ENCODE results near the gene OR51E1. TPM values are rescaled to one million over a fixed set of nuclear protein-coding genes. Genes with fewer than 3 reads are reported as not detected.

The OR51E1 gene
- total RNA-seq, 1 donor from 2014 or later, result not detected

DNA sequence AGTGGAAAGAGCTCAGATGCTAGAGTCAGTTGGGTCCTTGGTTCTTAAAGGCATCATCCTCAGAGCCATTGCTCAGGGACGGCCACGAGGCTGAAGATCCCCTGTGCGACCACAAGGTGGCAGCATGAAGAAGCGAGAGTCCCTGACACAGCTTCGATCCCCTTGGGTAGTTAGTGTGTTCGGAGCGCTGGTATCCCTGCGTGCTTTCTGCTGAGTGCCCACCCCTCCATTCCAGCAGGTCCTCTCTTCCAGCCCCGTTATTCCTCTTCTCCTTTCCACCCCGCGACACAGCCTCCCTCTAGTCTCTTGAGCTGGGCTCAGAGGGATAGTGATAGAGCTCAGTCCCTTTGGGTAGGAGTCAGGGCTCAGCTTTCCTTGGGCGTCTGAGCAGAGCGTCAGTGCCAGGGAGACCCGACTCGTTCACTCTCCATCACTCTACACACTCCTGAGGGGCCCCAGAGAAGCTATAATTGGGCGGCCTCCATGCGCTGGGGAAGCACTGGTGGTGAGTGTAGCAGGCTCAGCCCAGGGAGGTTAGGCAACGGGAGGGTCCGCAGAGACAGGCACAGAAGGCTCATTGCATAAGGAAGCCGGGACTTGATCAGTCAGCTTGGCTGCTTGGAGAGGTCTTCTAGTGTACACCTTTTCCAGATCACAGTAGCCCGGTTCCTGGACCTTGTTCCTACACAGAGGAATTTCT is 6.7 kb upstream of the OR51E1 start, which contains the start of gene OR51D1:
Gene OR51D1, plus strand, starts transcription at position 516 of the 700 bp plus-strand sequence. CDS start 2,314 bp downstream, outside the sequence.
- TF ChIP-seq EZH2 (IDR thresholded peaks at IDR 0.05; ENCODE audit: insufficient read depth, low read length) (no peak), CTCF (IDR thresholded peaks at IDR 0.05; ENCODE audit: insufficient read depth, low read depth, low read length) (peak; percentile 81)
- Histone ChIP-seq H3K4me1 (ENCODE audit: insufficient read depth, low read length) (no peaks in the 10 kb centered on the region), H3K9ac (ENCODE audit: low read length) (no peak within 1 kb of the TSS), H3K4me2 (ENCODE audit: low read length) (peak within 1 kb of the TSS; percentile 66), H2AFZ (ENCODE audit: low read depth, low read length) (peak within 1 kb of the TSS; percentile 55), H3K36me3 (ENCODE audit: insufficient read depth, low read length) (no peaks in the 10 kb centered on the region), H3K27ac (ENCODE audit: low read depth, low read length) (no peak within 1 kb of the TSS), H3K9me3 (ENCODE audit: insufficient read depth, low read depth, low read length) (no peaks in the 10 kb centered on the region), H4K20me1 (ENCODE audit: insufficient read depth, low read length) (no peaks in the 10 kb centered on the region), H3K4me3 (ENCODE audit: insufficient read depth, low read depth, low read length) (no peak within 1 kb of the TSS), H3K27me3 (ENCODE audit: insufficient read depth, low read length) (peaks cover 3% of the 10 kb centered on the region), H3K79me2 (ENCODE audit: insufficient read depth, low read length) (no peaks in the 10 kb centered on the region)
- Mint-ChIP-seq H3K27ac (ENCODE audit: unreplicated experiment) (no peak within 1 kb of the TSS), H3K9me3 (ENCODE audit: unreplicated experiment) (no peaks in the 10 kb centered on the region), H3K27me3 (ENCODE audit: low read depth, unreplicated experiment) (no peaks in the 10 kb centered on the region), H3K4me3 (ENCODE audit: unreplicated experiment) (no peak within 1 kb of the TSS), H3K4me1 (ENCODE audit: low read depth, unreplicated experiment) (peaks cover 8% of the 10 kb centered on the region), H3K36me3 (ENCODE audit: low read depth, unreplicated experiment) (no peaks in the 10 kb centered on the region)
- DNase-seq (ENCODE audit: low read depth), result peak; percentile 14
- no peak for FAIRE-seq

GRCh38 chr11:4637662-4638047 is 6.1 kb upstream of the OR51E1 start:
- Histone ChIP-seq H3K27me3 (ENCODE audit: insufficient read depth, low read length) (peaks cover 3% of the 10 kb centered on the region), H3K4me3 (ENCODE audit: insufficient read depth, low read depth, low read length) (no peak overlapping the region), H4K20me1 (ENCODE audit: insufficient read depth, low read length) (no peaks in the 10 kb centered on the region), H3K9ac (ENCODE audit: low read length) (no peak overlapping the region), H3K9me3 (ENCODE audit: insufficient read depth, low read depth, low read length) (no peaks in the 10 kb centered on the region), H3K79me2 (ENCODE audit: insufficient read depth, low read length) (no peaks in the 10 kb centered on the region), H3K4me1 (ENCODE audit: insufficient read depth, low read length) (no peaks in the 10 kb centered on the region), H3K4me2 (ENCODE audit: low read length) (no peak overlapping the region), H3K27ac (ENCODE audit: low read depth, low read length) (no peak overlapping the region), H3K36me3 (ENCODE audit: insufficient read depth, low read length) (no peaks in the 10 kb centered on the region), H2AFZ (ENCODE audit: low read depth, low read length) (no peak overlapping the region)
- peaks cover 8% of the 10 kb centered on the region for H3K4me1 Mint-ChIP-seq (ENCODE audit: low read depth, unreplicated experiment)
- no peaks in the 10 kb centered on the region for H3K27me3 Mint-ChIP-seq (ENCODE audit: low read depth, unreplicated experiment)
- no peak overlapping the region for H3K4me3 Mint-ChIP-seq (ENCODE audit: unreplicated experiment)
- no peak overlapping the region for H3K27ac Mint-ChIP-seq (ENCODE audit: unreplicated experiment)
- no peaks in the 10 kb centered on the region for H3K36me3 Mint-ChIP-seq (ENCODE audit: low read depth, unreplicated experiment)
- no peak for DNase-seq (ENCODE audit: low read depth)
- no peak for TF ChIP-seq CTCF (IDR thresholded peaks at IDR 0.05; ENCODE audit: insufficient read depth, low read depth, low read length)
- TF ChIP-seq EZH2 (IDR thresholded peaks at IDR 0.05; ENCODE audit: insufficient read depth, low read length), result no peak
- no peaks in the 10 kb centered on the region for H3K9me3 Mint-ChIP-seq (ENCODE audit: unreplicated experiment)
- FAIRE-seq, result no peak

- no peak for DNase-seq (ENCODE audit: low read depth)
- Mint-ChIP-seq H3K4me3 (ENCODE audit: unreplicated experiment) (no peak overlapping the region), H3K27ac (ENCODE audit: unreplicated experiment) (no peak overlapping the region), H3K9me3 (ENCODE audit: unreplicated experiment) (no peaks in the 10 kb centered on the region), H3K4me1 (ENCODE audit: low read depth, unreplicated experiment) (peaks cover 10% of the 10 kb centered on the region), H3K36me3 (ENCODE audit: low read depth, unreplicated experiment) (no peaks in the 10 kb centered on the region), H3K27me3 (ENCODE audit: low read depth, unreplicated experiment) (peaks cover 3% of the 10 kb centered on the region)
- H3K4me2 ChIP-seq (ENCODE audit: low read length), result no peak overlapping the region
- peaks cover 3% of the 10 kb centered on the region for H3K27me3 ChIP-seq (ENCODE audit: insufficient read depth, low read length)
- TF ChIP-seq CTCF (IDR thresholded peaks at IDR 0.05; ENCODE audit: insufficient read depth, low read depth, low read length), result no peak
- no peak for TF ChIP-seq EZH2 (IDR thresholded peaks at IDR 0.05; ENCODE audit: insufficient read depth, low read length)
- H3K9me3 ChIP-seq (ENCODE audit: insufficient read depth, low read depth, low read length), result no peaks in the 10 kb centered on the region
- no peaks in the 10 kb centered on the region for H3K79me2 ChIP-seq (ENCODE audit: insufficient read depth, low read length)
- no peak overlapping the region for H3K27ac ChIP-seq (ENCODE audit: low read depth, low read length)
- H3K4me3 ChIP-seq (ENCODE audit: insufficient read depth, low read depth, low read length), result no peak overlapping the region
- H3K9ac ChIP-seq (ENCODE audit: low read length), result no peak overlapping the region
- no peak overlapping the region for H2AFZ ChIP-seq (ENCODE audit: low read depth, low read length)
- H4K20me1 ChIP-seq (ENCODE audit: insufficient read depth, low read length), result no peaks in the 10 kb centered on the region
- no peaks in the 10 kb centered on the region for H3K36me3 ChIP-seq (ENCODE audit: insufficient read depth, low read length)
- H3K4me1 ChIP-seq (ENCODE audit: insufficient read depth, low read length), result no peaks in the 10 kb centered on the region
- no peak for FAIRE-seq
Measured at GRCh38 chr11:4639931-4640330, 3.9 kb upstream of the OR51E1 start.

All from astrocyte (in vitro differentiated cells and primary cell).